Liver (tissue), 9 donors: Measurements from ENCODE around the gene TPK1. TPM values are rescaled to one million over a fixed set of nuclear protein-coding genes. Genes with fewer than 3 reads are reported as not detected.

ENCODE experiments used
- DNase-seq: peaks from one replicate; pipeline ENCODE4 v3.0.0-alpha.2; 2017; ENCODE audit warnings: low spot score
- H3K27ac ChIP-seq, 2 donors: one replicate each; pipeline ENCODE4 v1.7.0; 2013; ENCODE audit warnings: inconsistent platforms in 2 of 2, low read length in 2 of 2, control low read depth in 1 of 2, low read depth in 1 of 2, mild to moderate bottlenecking in 1 of 2
- H3K27me3 ChIP-seq, 4 donors: one replicate each; pipeline versions ENCODE4 v1.6.1 to v1.7.0; 2013; ENCODE audit warnings: low read length in 3 of 4, inconsistent platforms in 1 of 4, mild to moderate bottlenecking in 1 of 4, moderate library complexity in 1 of 4; ENCODE audit not compliant: control insufficient read depth in 4 of 4, insufficient read depth in 4 of 4
- H3K36me3 ChIP-seq, 4 donors: one replicate each; pipeline versions ENCODE4 v1.6.1 to v1.7.0; 2013; ENCODE audit warnings: low read length in 3 of 4, mild to moderate bottlenecking in 3 of 4, low read depth in 1 of 4, moderate library complexity in 1 of 4; ENCODE audit not compliant: control insufficient read depth in 4 of 4, insufficient read depth in 3 of 4
- H3K4me1 ChIP-seq, 4 donors: one replicate each; pipeline versions ENCODE4 v1.6.1 to v1.7.0; 2013; ENCODE audit warnings: low read length in 3 of 4, mild to moderate bottlenecking in 3 of 4, moderate library complexity in 1 of 4; ENCODE audit not compliant: control insufficient read depth in 4 of 4, insufficient read depth in 4 of 4
- H3K4me3 ChIP-seq, 3 donors: one replicate each; pipeline versions ENCODE4 v1.6.1 to v1.7.0; 2013; ENCODE audit warnings: low read length in 3 of 3, control low read depth in 1 of 3, low read depth in 1 of 3, mild to moderate bottlenecking in 1 of 3
- H3K9ac ChIP-seq, 2 donors: one replicate each; pipeline ENCODE4 v1.7.0; 2013; ENCODE audit warnings: low read length in 2 of 2, mild to moderate bottlenecking in 2 of 2, moderate library complexity in 2 of 2, control low read depth in 1 of 2, low read depth in 1 of 2
- H3K9me3 ChIP-seq, 4 donors: one replicate each; pipeline versions ENCODE4 v1.6.1 to v1.7.0; 2013; ENCODE audit warnings: low read length in 3 of 4; ENCODE audit not compliant: control insufficient read depth in 4 of 4
- ATF3 ChIP-seq: IDR thresholded peaks from 2 replicates; pipeline ENCODE4 v1.6.1; 2016; ENCODE audit warnings: antibody characterized with exemption
- CTCF ChIP-seq: fragments of 150-350 bp; IDR thresholded peaks from 2 replicates; pipeline ENCODE4 v1.5.1; 2017; ENCODE audit warnings: improper control_type of control experiment, low read depth, low read length; ENCODE audit not compliant: missing input control
- EGR1 ChIP-seq, 2 donors: IDR thresholded peaks; 2 replicates each; pipeline ENCODE4 v1.6.1; 2016 to 2018; ENCODE audit warnings: antibody characterized with exemption in 2 of 2, low read depth in 2 of 2
- FOXA1 ChIP-seq: IDR thresholded peaks from 2 replicates; pipeline ENCODE4 v1.6.1; 2016; ENCODE audit warnings: antibody characterized with exemption
- FOXA2 ChIP-seq: IDR thresholded peaks from 2 replicates; pipeline ENCODE4 v1.6.1; 2016; ENCODE audit warnings: antibody characterized with exemption
- GABPA ChIP-seq, 2 donors: IDR thresholded peaks in 1 of 2; conservative IDR thresholded peaks in 1 of 2; 2 replicates each; pipeline ENCODE4 v1.6.1; 2016; ENCODE audit warnings: antibody characterized with exemption in 2 of 2, mild to moderate bottlenecking in 1 of 2, moderate library complexity in 1 of 2
- HNF4A ChIP-seq, 2 donors: conservative IDR thresholded peaks; 2 replicates each; pipeline ENCODE4 v1.6.1; 2016; ENCODE audit warnings: antibody characterized with exemption in 2 of 2, mild to moderate bottlenecking in 2 of 2
- HNF4G ChIP-seq: IDR thresholded peaks from 2 replicates; pipeline ENCODE4 v1.6.1; 2016; ENCODE audit warnings: antibody characterized with exemption
- JUND ChIP-seq, 2 donors: IDR thresholded peaks; 2 replicates each; pipeline ENCODE4 v1.6.1; 2016; ENCODE audit warnings: antibody characterized with exemption in 2 of 2
- MAX ChIP-seq: IDR thresholded peaks from 2 replicates; pipeline ENCODE4 v1.6.1; 2016; ENCODE audit warnings: antibody characterized with exemption
- NR2F2 ChIP-seq: IDR thresholded peaks from 2 replicates; pipeline ENCODE4 v1.6.1; 2016; ENCODE audit warnings: antibody characterized with exemption
- RAD21 ChIP-seq, 2 donors: IDR thresholded peaks; 2 replicates each; pipeline ENCODE4 v1.6.1; 2016; ENCODE audit warnings: antibody characterized with exemption in 2 of 2, mild to moderate bottlenecking in 2 of 2
- REST ChIP-seq: IDR thresholded peaks from 2 replicates; pipeline ENCODE4 v1.6.1; 2016; ENCODE audit warnings: antibody characterized with exemption, mild to moderate bottlenecking
- RXRA ChIP-seq, 2 donors: IDR thresholded peaks; 2 replicates each; pipeline ENCODE4 v1.6.1; 2017 to 2018; ENCODE audit warnings: antibody characterized with exemption in 2 of 2, mild to moderate bottlenecking in 1 of 2
- SP1 ChIP-seq: IDR thresholded peaks from 2 replicates; pipeline ENCODE4 v1.6.1; 2018; ENCODE audit warnings: antibody characterized with exemption, mild to moderate bottlenecking
- TAF1 ChIP-seq: conservative IDR thresholded peaks from 2 replicates; pipeline ENCODE4 v1.6.1; 2016; ENCODE audit warnings: antibody characterized with exemption, mild to moderate bottlenecking
- YY1 ChIP-seq: IDR thresholded peaks from 2 replicates; pipeline ENCODE4 v1.6.1; 2016; ENCODE audit warnings: antibody characterized with exemption, mild to moderate bottlenecking
- ZBTB33 ChIP-seq: IDR thresholded peaks from 2 replicates; pipeline ENCODE4 v1.6.1; 2016; ENCODE audit warnings: antibody characterized with exemption
- WGBS: extraction: QIAGEN DNeasy Blood & Tissue Kit; methylation state at CpG from one replicate; pipeline ENCODE4 v1.1.7; 2013; 5-methylcytosine and 5-hydroxymethylcytosine counted together
- polyA plus RNA-seq, 2 donors: library from polyadenylated mRNA; stranded (reverse) in 1 of 2; unstranded in 1 of 2; fragments of 200-250 nt in 1 of 2; fragments of >200 nt in 1 of 2; fragmentation: Nextera tagmentation in 1 of 2; extraction: Ambion mirVana in 1 of 2; gene quantifications; one replicate each; pipeline versions ENCODE4 v1.2.1 to v1.2.3, GENCODE V29; 2013 to 2015
- total RNA-seq, 2 donors: library from RNA; depleted of rRNA; stranded (reverse); fragments of >200 nt; gene quantifications; one replicate each; pipeline ENCODE4 v1.2.3, GENCODE V29; 2014
- donor health status: healthy.
- donor health status: healthy.
- donor health status: healthy.
- donor health status: healthy.
- donor health status: healthy.

The TPK1 gene
- total and polyA plus RNA-seq, 4 donors = 2.2 to 7.5 (median 3.3) TPM

- H3K36me3 ChIP-seq = no peaks in the 10 kb centered on the region
- no peak for TF ChIP-seq REST
- no peak for TF ChIP-seq SP1
- TF ChIP-seq HNF4A (conservative IDR thresholded peaks at IDR 0.05) = no peak
- no peak for TF ChIP-seq JUND (IDR thresholded peaks at IDR 0.05)
- no peak for TF ChIP-seq NR2F2
- no peak for TF ChIP-seq FOXA1
- no peak for TF ChIP-seq HNF4G
- TF ChIP-seq GABPA (IDR thresholded peaks at IDR 0.05 in 1 of 2, conservative IDR thresholded peaks at IDR 0.05 in 1 of 2) = no peak
- TF ChIP-seq CTCF = no peak
- no peak for TF ChIP-seq YY1
- no peak for TF ChIP-seq RXRA (IDR thresholded peaks at IDR 0.05)
Measured at GRCh38 chr7:144549861-144550260, 286.0 kb downstream of the TPK1 start.

GRCh38 chr7:144548556-144548955, 287.3 kb downstream of the TPK1 start:
- DNase-seq = no peak
- Histone ChIP-seq H3K9ac (no peak overlapping the region), H3K27ac (no peak overlapping the region), H3K27me3 (no peaks in the 10 kb centered on the region), H3K4me3 (no peak overlapping the region), H3K9me3 (no peaks in the 10 kb centered on the region), H3K36me3 (no peaks in the 10 kb centered on the region), H3K4me1 (no peaks in the 10 kb centered on the region)
- WGBS = 92% methylated on average over 3 of the region's 3 CpGs
- no peak for TF ChIP-seq YY1
- TF ChIP-seq ZBTB33 = no peak
- TF ChIP-seq FOXA1 = no peak
- TF ChIP-seq JUND (IDR thresholded peaks at IDR 0.05) = no peak
- no peak for TF ChIP-seq ATF3
- TF ChIP-seq MAX = no peak
- TF ChIP-seq RAD21 (IDR thresholded peaks at IDR 0.05) = no peak
- TF ChIP-seq HNF4A (conservative IDR thresholded peaks at IDR 0.05) = no peak
- TF ChIP-seq EGR1 (IDR thresholded peaks at IDR 0.05; ENCODE audit: low read depth in 2 of 2) = no peak
- no peak for TF ChIP-seq HNF4G
- no peak for TF ChIP-seq GABPA (IDR thresholded peaks at IDR 0.05 in 1 of 2, conservative IDR thresholded peaks at IDR 0.05 in 1 of 2)
- no peak for TF ChIP-seq RXRA (IDR thresholded peaks at IDR 0.05)
- TF ChIP-seq REST = no peak
- TF ChIP-seq TAF1 = no peak
- no peak for TF ChIP-seq FOXA2
- TF ChIP-seq SP1 = no peak
- TF ChIP-seq CTCF = no peak
- no peak for TF ChIP-seq NR2F2

More at GRCh38 chr7:144549861-144550260, 286.0 kb downstream of the TPK1 start:
- H3K4me1 ChIP-seq = no peaks in the 10 kb centered on the region
- no peak for DNase-seq
- H3K27ac ChIP-seq = no peak overlapping the region
- no peak overlapping the region for H3K4me3 ChIP-seq
- WGBS = 78% methylated on average over 7 of the region's 7 CpGs
- no peaks in the 10 kb centered on the region for H3K27me3 ChIP-seq
- no peak overlapping the region for H3K9ac ChIP-seq
- H3K9me3 ChIP-seq = no peaks in the 10 kb centered on the region
